Measurements from ENCODE around the gene WNT7A. TPM values are rescaled to one million over a fixed set of nuclear protein-coding genes. Genes with fewer than 3 reads are reported as not detected.

Gene WNT7A
- total and polyA plus RNA-seq, 2 experiments from 2014 or later: not detected

DNA sequence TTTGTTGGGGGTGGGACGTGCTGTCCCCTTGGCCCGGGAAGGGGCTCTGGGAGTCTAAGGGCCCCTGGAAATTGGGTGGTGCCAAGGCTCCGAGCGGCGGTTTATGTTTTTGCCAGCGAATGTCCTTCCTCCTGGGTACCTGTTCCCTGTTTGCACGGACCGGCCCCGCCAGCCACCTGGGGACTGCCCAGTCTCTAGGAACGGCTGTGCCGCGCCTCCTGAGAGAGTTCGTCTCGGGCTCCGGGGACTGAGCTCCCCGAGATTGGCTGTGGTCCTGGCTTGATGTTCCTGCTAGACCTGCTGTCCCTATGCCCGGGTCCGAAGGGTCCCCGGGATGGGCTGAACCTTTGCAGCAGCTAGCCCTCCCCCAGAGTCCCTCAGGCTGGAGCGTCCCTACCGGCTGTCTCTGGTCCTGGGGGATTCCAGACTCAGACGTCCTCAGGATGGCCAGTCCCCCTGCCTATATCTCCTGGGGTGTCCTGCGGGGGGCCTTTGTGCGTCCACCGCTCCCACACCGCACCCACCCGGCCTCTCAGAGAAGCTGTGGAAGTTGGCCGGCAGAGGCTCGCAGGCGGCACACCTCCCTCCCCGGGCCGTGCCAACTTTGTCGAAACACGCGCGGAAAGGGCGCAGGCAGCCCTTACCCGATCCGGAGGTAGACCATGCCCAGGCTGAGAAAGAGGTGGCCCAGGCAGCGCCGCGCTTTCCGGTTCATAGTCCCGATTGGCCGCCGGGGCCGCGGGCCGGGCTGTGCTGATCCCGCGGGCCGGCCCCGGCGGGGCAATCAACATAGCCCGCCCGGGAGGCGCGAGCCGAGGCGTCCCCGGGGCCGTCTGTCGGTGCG lies 547 bp downstream of the WNT7A start:
- in situ Hi-C loops (cut with MboI): loop anchor here (25.0 kb wide), 1 partner anchor 392 kb away; the partner anchor contains the start of gene HDAC11
- WGBS, 2 experiments (ENCODE audit: low coverage in 1 of 2, low lambda C conversion rate in 2 of 2, missing lambda C conversion rate in 2 of 2): 1 to 2% methylated on average over 57 to 58 of the region's 64 CpGs

DNA sequence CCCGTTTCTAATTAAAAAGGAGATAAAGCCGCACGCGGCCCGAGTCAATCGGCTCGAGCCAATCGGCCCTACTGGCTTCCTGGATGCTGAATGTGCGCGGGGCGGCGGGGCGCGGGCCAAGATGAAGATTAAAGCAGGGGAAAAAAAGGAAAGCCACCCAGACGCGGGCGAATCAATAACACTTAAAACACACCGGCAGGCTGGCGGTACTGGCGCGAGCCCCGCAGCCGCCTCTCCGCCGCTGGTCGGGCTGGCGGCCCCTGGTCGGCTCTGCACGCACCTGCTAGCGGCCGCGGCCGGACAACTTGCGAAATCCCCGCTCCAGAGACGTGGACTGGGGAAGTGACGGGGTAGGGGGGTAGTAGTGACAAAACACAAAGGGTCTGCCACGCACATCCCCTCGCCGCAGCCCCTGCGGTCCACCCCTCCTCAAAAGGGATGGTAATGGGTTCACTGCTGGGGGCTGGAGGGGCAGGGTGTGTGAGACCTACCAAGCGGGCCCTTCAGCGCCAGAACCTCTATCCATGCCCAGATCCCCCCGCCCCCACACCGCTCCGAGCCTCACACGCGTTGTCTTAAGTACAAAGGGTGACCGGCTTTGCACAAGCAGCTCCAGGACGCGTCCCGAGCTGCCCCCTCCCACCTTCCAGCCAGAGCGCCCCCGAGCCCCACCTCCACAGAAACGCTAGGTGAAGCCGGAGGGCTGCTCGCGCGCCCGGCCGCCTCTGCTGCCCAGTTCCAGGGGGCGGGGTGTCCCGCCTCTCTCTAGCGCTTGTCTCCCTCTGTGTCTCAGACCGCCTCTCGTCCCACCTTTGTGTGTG lies 1.4 kb downstream of the WNT7A start:
- Histone ChIP-seq H3K4me3 (no peak overlapping the region; the same call in 1 of the 2 replicates), H2AFZ (no peak overlapping the region), H3K79me2 (ENCODE audit: insufficient read depth) (no peaks in the 10 kb centered on the region), H4K20me1 (ENCODE audit: insufficient read depth) (no peaks in the 10 kb centered on the region), H3K4me2 (ENCODE audit: unreplicated experiment) (no peak overlapping the region), H3K4me1 (ENCODE audit: insufficient read depth) (no peaks in the 10 kb centered on the region), H3K36me3 (ENCODE audit: low read depth) (no peaks in the 10 kb centered on the region), H3F3A (ENCODE audit: insufficient read depth) (no peaks in the 10 kb centered on the region), H3K9me3 (ENCODE audit: low read depth) (no peaks in the 10 kb centered on the region), H3K9me2 (ENCODE audit: insufficient read depth) (no peaks in the 10 kb centered on the region), H3K27me3 (replicated peaks; ENCODE audit: insufficient read depth) (peaks cover 68% of the 10 kb centered on the region), H3K27ac (no peak overlapping the region), H3K9ac (no peak overlapping the region)
- DNase-seq: no peak
- WGBS, 2 experiments (ENCODE audit: low coverage in 1 of 2, low lambda C conversion rate in 2 of 2, missing lambda C conversion rate in 2 of 2): 3% methylated on average over 58 to 63 of the region's 66 CpGs
- in situ Hi-C loops (cut with MboI): loop anchor here (25.0 kb wide), 1 partner anchor 391 kb away; the partner anchor contains the start of gene HDAC11
- TF ChIP-seq EZH2phosphoT487 (IDR thresholded peaks at IDR 0.05; ENCODE audit: insufficient read depth, low read depth): peak; percentile 59; the same call in 1 of the 2 replicates
- peak; percentile 74 for TF ChIP-seq EZH2 (IDR thresholded peaks at IDR 0.05; ENCODE audit: insufficient read depth, poor library complexity, severe bottlenecking)

More for the DNA sequence above, 547 bp downstream of the WNT7A start:
- TF ChIP-seq EZH2 (IDR thresholded peaks at IDR 0.05; ENCODE audit: insufficient read depth, poor library complexity, severe bottlenecking) (peak; percentile 80), EZH2phosphoT487 (IDR thresholded peaks at IDR 0.05; ENCODE audit: insufficient read depth, low read depth) (no peak)
- no peaks in the 10 kb centered on the region for H3F3A ChIP-seq (ENCODE audit: insufficient read depth)
- H3K4me2 ChIP-seq (ENCODE audit: unreplicated experiment): no peak overlapping the region
- H3K9me2 ChIP-seq (ENCODE audit: insufficient read depth): no peaks in the 10 kb centered on the region
- no peak overlapping the region for H3K27ac ChIP-seq
- H3K36me3 ChIP-seq (ENCODE audit: low read depth): no peaks in the 10 kb centered on the region
- no peaks in the 10 kb centered on the region for H3K79me2 ChIP-seq (ENCODE audit: insufficient read depth)
- DNase-seq: no peak
- no peak overlapping the region for H2AFZ ChIP-seq
- H3K9ac ChIP-seq: no peak overlapping the region
- H3K9me3 ChIP-seq (ENCODE audit: low read depth): no peaks in the 10 kb centered on the region
- H3K27me3 ChIP-seq (replicated peaks; ENCODE audit: insufficient read depth): peaks cover 74% of the 10 kb centered on the region
- H3K4me3 ChIP-seq: 0 out of 2 replicates have a peak overlapping the region, but pooled peaks have one; percentile 23
- H4K20me1 ChIP-seq (ENCODE audit: insufficient read depth): no peaks in the 10 kb centered on the region
- H3K4me1 ChIP-seq (ENCODE audit: insufficient read depth): no peaks in the 10 kb centered on the region

DNA sequence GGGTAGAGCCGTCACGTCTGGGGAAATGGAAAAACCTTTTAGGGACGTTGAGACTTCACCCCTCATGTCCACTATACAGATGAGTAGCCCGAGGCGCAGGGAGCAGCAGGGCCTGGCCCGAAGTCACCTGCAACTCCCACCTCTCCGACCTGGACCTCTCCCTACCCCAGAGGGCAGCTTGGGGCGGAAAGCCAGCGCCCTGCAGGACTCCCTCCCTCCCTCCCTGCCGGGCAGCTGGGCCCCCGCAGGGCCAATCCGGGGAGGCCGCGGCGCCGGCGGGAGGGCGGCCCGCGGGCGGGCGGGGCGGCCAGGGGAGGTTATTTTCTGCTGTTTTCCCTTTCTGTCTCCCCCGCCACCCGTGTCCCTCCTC lies 2.0 kb downstream of the WNT7A start:
- WGBS, 2 experiments (ENCODE audit: low coverage in 1 of 2, low lambda C conversion rate in 2 of 2, missing lambda C conversion rate in 2 of 2): 7 to 12% methylated on average over 6 to 9 of the region's 25 CpGs
- Histone ChIP-seq H3K9ac (no peak overlapping the region), H3F3A (ENCODE audit: insufficient read depth) (no peaks in the 10 kb centered on the region), H3K27me3 (replicated peaks; ENCODE audit: insufficient read depth) (peaks cover 62% of the 10 kb centered on the region), H3K36me3 (ENCODE audit: low read depth) (no peaks in the 10 kb centered on the region), H3K27ac (no peak overlapping the region), H2AFZ (no peak overlapping the region), H4K20me1 (ENCODE audit: insufficient read depth) (no peaks in the 10 kb centered on the region), H3K9me2 (ENCODE audit: insufficient read depth) (no peaks in the 10 kb centered on the region), H3K4me3 (no peak overlapping the region), H3K79me2 (ENCODE audit: insufficient read depth) (no peaks in the 10 kb centered on the region), H3K4me2 (ENCODE audit: unreplicated experiment) (no peak overlapping the region), H3K9me3 (ENCODE audit: low read depth) (no peaks in the 10 kb centered on the region), H3K4me1 (ENCODE audit: insufficient read depth) (no peaks in the 10 kb centered on the region)
- TF ChIP-seq EZH2 (IDR thresholded peaks at IDR 0.05; ENCODE audit: insufficient read depth, poor library complexity, severe bottlenecking): no peak
- no peak for DNase-seq
- in situ Hi-C loops (cut with MboI): loop anchor here (25.0 kb wide), 1 partner anchor 391 kb away; the partner anchor contains the start of gene HDAC11

DNA sequence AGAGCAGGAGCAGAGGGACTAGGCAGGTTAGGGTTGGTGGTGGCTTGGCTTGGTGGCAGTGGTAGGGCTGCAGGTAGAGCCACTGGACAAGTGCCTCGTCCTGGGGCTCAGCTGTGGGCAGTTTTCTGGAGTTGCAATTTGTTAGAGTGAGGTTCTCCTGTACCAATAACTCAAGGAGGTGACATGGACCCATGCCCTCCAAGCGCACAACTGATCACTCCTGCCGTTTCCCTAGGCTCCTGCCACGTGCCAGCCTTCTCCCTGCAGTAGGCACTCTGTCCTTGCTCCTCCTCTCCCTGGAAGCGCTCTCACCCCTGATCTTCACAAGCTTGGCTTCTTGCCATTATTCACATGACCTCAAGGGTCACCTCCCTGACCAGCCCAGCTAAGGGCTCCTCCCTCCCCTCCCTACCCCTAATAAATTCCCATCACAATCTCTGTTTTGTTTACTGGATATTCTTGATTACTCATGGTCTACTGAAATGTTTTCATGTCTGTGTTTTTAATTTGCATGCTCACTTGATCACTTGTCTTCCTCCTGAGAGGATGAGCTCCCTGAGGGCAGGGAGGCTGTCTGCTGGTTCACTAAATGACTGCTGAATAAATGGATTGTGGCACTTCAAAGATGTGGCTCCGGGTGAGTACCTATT lies 3.3 kb downstream of the WNT7A start:
- Histone ChIP-seq H3K4me1 (ENCODE audit: insufficient read depth) (no peaks in the 10 kb centered on the region), H3K9me2 (ENCODE audit: insufficient read depth) (no peaks in the 10 kb centered on the region), H3F3A (ENCODE audit: insufficient read depth) (no peaks in the 10 kb centered on the region), H3K79me2 (ENCODE audit: insufficient read depth) (no peaks in the 10 kb centered on the region), H3K4me3 (no peak overlapping the region), H3K4me2 (ENCODE audit: unreplicated experiment) (no peak overlapping the region), H3K9me3 (ENCODE audit: low read depth) (no peaks in the 10 kb centered on the region), H4K20me1 (ENCODE audit: insufficient read depth) (no peaks in the 10 kb centered on the region), H3K27me3 (replicated peaks; ENCODE audit: insufficient read depth) (peaks cover 52% of the 10 kb centered on the region), H2AFZ (no peak overlapping the region), H3K27ac (no peak overlapping the region), H3K9ac (no peak overlapping the region), H3K36me3 (ENCODE audit: low read depth) (no peaks in the 10 kb centered on the region)
- peak; percentile 2 for TF ChIP-seq EZH2 (IDR thresholded peaks at IDR 0.05; ENCODE audit: insufficient read depth, poor library complexity, severe bottlenecking)
- TF ChIP-seq EZH2phosphoT487 (IDR thresholded peaks at IDR 0.05; ENCODE audit: insufficient read depth, low read depth): no peak
- in situ Hi-C loops (cut with MboI): loop anchor here (25.0 kb wide), 1 partner anchor 389 kb away; the partner anchor contains the start of gene HDAC11
- no peak for DNase-seq
- WGBS, 2 experiments (ENCODE audit: low coverage in 1 of 2, low lambda C conversion rate in 2 of 2, missing lambda C conversion rate in 2 of 2): 45 to 46% methylated on average over 6 of the region's 6 CpGs
